GM18519 (cell line): ENCODE measurements around the gene TMEM62.
A peak's percentile ranks its signal among the peaks of the same experiment; 100 is the strongest.
"Not testable (repeated sequence)": the region's sequence is repeated elsewhere in the genome, so short reads cannot be mapped to it uniquely, and the experiment has no call there.

Source experiments
- ATAC-seq: cut with Tn5 transposase; IDR thresholded peaks from one replicate; pipeline ENCODE4 v1.9.1; 2021; ENCODE audit warnings: mild to moderate bottlenecking, moderate library complexity; ENCODE audit not compliant: unreplicated experiment, low FRiP score

The TMEM62 gene

DNA sequence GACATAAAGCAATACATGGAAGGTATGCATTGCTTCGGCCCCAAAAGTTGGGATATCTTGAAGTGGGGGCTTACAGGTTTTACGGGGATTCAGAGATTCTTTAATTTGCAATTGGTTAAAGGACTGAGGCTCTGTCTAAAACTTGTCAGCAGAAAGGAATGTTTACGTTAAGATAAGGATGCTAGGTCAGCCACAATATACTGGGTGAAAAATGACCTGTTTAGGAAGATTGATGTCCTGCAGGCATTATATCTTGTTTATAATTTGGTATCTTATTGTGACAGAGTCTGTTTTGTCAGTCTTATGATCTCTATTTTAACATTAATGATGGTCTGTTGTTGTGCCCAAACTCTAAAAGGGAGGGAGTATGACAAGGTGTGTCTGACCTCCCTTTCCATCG is 36.5 kb downstream of the TMEM62 start:
- ATAC-seq = no peak

DNA sequence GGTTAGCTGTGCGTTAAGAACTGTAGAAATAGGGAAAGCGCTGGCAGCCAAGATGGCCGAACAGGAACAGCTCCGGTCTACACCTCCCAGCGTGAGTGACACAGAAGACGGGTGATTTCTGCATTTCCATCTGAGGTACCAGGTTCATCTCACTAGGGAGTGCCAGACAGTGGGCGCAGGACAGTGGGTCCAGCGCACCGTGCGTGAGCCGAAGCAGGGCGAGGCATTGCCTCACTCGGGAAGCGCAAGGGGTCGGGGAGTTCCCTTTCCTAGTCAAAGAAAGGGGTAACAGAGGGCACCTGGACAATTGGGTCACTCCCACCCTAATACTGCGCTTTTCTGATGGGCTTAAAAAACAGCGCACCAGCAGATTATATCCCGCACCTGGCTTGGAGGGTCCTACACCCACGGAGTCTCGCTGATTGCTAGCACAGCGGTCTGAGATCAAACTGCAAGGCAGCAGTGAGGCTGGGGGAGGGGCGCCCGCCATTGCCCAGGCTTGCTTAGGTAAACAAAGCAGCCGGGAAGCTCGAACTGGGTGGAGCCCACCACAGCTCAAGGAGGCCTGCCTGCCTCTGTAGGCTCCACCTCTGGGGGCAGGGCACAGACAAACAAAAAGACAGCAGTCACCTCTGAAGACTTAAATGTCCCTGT is 42.4 kb downstream of the TMEM62 start:
- ATAC-seq = not testable (repeated sequence)

DNA sequence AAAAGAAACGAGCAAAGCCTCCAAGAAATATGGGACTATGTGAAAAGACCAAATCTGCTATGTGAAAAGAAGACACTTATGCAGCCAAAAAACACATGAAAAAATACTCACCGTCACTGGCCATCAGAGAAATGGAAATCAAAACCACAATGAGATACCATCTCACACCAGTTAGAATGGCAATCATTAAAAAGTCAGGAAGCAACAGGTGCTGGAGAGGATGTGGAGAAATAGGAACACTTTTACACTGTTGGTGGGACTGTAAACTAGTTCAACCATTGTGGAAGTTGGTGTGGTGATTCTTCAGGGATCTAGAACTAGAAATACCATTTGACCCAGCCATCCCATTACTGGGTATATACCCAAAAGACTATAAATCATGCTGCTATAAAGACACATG is 43.8 kb downstream of the TMEM62 start:
- ATAC-seq = not testable (repeated sequence)

DNA sequence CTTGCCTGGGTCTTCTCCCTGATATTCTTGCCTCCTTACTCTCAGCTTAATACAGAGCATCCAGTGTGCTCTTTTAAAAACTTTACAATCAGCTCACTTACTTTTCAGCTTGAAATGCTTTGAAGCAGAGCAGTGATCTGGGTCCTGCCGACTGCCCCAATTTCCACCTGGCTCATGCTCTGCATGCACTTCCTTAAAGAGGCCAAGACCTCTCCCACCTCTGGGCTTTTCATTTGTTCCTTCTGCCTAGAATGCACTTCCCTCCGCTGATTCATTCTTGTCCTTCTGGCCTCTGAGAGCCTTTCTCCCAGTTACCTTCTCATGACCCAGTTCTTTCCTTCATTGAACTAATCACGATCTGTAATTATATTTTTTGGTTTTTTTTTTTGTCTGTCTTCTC is 49.9 kb downstream of the TMEM62 start:
- no peak for ATAC-seq

DNA sequence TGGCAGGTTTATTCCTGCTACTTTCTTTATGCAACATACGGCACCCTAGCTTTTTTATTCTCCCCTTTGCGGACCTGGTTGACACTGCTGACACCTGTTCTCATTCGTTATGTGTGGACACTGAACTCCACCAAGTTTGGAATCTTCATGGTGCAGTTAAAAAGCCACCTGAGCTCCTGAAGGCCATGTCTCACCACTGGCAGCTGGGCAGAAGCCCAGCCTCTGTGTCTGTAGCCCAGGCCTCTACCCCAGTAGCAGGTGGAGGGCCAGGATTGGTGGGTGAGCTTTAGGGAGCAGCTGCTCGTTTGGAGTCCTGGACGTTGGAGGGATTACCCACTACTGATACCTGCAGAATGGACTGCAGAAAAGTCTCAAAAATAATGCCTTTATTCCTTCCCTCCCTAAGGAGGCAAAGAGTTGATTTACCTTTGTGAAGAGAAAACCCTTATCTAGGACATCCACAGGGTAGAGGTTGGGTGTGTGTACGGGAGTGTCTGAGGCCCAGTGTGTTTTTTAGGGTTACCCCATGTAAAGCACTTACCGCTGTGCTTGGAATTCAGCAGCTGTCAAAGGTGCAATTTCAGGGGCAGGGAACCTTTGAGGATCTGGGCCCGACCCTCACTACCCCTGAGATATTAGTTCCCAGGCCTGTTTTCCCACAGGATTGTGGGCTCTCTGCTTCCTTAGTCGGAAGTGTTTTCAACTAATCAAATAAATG is 51.2 kb downstream of the TMEM62 start:
- ATAC-seq = no peak

DNA sequence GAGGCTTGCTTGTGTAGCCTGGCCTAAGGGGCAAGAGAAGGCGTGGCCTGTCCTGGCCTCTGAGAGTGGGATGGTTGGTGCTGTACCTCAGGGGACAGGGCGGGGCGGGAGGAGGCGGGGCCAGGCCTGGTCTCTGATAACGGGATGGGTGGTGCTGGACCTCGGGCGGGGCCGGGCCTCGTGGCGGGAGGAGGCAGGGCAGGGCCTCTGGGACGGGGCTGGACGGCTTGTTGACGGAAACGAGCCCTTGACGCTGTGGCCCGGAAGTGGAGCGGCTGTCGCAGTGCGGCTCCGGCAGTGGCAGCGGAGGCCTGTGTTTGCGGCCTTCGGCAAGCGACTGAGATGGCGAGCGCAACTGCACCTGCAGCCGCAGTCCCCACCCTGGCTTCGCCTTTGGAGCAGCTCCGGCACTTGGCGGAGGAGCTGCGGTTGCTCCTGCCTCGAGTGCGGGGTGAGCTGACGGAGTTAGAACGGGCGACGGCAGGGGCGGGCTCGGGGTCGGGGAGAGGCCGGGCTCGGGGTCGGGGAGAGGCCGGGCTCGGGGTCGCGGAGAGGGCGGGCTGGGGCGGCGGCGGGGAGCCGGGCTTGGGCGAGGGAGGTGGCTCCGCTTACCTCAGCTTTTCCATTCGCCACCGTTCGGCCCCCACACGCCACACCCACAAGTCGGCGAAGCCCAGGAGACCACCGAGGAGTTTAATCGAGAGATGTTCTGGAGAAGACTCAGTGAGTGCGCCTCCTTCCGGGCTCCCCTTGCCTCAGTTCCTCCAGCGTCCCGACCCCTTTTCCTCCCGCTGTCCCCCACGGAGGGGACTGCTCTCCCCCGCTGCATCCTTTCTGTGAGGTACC is 52.0 kb downstream of the TMEM62 start, which contains the start of gene CCNDBP1:
Gene CCNDBP1 (plus strand): TSS at position 247 of the 846 bp plus-strand sequence. CDS start 96 bp downstream, at position 343.
- ATAC-seq = peak; percentile 73

DNA sequence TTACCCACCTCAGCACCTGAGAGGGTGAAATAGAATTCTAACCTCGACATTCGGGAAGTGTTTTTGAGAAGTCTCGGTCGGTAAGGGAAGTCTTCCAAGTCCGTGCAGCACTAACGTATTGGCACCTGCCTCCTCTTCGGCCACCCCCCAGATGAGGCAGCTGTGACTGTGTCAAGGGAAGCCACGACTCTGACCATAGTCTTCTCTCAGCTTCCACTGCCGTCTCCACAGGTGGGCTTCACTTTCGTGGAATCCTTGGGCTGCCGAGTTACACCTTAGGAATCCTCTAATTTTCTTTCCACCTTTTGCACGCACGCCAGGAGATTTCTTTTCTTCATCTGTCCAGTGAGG is 52.6 kb downstream of the TMEM62 start:
- ATAC-seq = no peak

DNA sequence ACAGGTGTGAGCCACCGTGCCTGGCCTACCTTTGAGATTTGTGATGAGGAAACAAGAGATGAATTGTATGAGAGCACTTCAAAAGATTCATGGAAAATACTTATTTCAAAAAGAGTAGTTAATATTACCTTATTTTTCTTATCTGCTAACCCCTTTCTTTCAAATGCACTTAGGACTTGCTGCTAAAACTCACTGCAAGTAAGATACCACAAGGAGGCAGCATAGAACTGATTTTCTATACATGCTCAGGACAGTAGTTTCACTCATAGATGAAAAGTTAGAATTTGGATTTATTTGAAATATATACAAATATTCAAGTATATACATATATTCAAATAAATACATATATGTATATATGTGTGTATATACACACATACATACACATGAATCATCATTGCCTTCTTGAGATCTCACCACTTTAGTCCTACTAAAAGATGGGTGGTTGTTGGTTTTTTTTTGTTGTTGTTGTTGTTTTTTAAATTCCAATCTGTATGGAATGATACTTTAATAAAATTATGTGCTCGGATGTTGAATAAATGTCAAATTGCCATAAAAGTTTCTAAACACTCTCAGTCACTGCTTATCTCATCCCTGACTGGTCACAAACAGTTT is 54.3 kb downstream of the TMEM62 start:
- no peak for ATAC-seq

DNA sequence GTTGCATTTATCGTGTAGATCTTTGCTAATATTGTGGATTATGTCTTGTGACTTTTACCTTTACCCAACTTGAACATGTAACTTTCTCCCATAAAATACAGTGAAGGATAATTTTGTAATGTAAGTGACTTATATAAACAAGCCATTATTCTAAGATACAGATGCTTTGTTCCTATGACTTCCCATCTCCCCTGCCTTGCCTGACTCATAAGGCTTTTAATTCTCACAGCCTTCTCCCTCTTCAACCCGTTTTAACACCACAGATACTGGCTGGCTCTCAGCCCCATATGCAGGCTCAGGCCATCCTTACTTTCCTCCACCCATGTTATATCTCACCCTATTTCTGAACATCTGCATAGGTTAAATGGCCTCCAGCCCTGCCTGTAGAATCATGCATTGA is 55.9 kb downstream of the TMEM62 start:
- ATAC-seq = no peak

DNA sequence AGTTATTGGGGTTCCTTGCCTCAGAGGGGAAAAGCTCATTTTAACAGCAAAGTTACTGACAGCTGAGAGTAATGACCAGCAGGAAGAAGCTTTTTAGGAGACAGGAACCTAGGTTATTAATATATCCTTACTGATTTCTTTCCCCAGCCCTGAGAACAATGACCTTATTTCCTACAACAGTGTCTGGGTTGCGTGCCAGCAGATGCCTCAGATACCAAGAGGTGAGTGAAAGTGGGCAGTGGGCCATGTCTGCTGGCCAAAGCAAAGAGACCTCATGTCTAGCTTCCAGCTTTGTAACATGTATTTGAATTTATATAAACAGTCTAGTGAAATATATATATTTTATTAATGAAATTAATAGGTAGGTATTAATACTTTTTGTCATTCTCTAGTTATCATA is 56.8 kb downstream of the TMEM62 start:
- ATAC-seq = no peak

DNA sequence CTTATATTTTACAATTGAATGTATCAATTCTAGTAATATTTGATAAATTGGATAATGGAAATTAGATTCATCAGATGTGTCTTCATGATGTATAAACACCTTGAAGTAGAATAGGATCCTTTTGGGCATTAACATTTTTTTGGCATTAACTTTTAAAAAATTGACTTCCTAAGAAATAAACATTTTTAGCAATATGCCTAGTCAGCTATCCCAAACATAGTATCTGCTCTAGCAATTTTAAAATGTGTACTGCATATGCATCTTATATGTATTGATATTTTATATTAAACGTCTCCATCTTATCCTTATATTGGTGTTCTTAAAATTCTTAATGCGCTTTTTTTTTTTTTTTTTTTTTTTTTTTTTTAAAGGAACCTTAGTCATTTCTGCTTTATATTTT is 60.3 kb downstream of the TMEM62 start:
- no peak for ATAC-seq

DNA sequence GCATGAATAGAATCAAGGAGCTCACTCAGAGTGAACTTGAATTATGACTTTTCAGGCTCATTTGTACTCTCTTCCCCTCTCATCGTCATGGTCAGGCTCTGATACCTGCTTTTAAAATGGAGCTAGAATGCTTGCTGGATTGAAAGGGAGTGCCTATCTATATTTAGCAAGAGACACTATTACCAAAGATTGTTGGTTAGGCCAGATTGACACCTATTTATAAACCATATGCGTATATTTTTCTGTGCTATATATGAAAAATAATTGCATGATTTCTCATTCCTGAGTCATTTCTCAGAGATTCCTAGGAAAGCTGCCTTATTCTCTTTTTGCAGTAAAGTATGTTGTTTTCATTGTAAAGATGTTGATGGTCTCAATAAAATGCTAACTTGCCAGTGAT is 61.4 kb downstream of the TMEM62 start:
- no peak for ATAC-seq

DNA sequence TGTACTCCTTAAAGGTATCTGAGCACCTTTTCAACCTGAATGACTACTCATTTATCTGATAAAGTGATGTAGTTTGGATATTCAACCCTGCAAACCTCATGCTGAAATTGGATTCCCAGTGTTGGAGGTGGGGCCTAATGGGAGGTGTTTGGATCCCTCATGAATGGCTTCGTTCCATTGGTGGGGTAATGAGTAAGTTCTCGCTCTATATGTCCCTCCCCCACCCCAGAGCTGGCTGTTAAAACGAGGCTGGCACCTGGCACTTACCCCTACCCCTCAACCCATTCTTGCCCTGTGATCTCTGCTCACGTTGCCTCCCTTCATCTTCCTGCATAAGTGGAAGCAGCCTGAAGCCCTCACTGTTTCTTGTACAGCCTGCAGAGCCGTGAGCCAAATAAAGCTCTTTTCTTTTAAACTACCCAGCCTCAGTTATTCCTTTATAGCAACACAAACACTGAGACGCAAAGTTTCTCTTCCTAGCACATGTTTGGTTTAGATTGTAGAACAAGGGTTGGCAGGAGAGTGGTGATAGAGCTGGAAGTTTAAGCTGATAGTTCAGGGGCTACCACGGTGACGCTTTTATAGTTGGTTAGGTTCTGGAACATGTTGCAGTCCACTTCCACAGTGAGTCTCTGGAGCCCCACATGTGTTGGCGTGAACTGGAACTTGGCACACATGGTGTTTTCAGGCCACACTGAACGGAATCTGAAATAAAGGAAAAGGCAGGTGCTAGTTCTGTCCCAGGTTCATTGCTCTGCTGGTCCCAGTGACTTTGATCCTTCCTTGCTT is 63.6 kb downstream of the TMEM62 start:
- ATAC-seq = no peak

DNA sequence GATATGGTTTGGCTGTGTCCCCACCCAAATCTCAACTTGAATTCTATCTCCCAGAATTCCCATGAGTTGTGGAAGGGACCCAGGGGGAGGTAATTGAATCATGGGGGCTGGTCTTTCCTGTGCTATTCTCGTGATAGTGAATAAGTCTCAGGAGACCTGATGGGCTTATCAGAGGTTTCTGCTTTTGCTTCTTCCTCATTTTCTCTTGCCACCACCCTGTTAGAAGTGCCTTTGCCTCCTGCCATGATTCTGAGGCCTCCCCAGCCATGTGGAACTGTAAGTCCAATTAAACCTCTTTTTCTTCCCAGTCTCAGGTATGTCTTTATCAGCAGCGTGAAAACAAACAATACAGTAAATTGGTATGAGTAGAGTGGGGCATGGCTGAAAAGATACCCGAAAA is 64.4 kb downstream of the TMEM62 start:
- not testable (repeated sequence) for ATAC-seq

DNA sequence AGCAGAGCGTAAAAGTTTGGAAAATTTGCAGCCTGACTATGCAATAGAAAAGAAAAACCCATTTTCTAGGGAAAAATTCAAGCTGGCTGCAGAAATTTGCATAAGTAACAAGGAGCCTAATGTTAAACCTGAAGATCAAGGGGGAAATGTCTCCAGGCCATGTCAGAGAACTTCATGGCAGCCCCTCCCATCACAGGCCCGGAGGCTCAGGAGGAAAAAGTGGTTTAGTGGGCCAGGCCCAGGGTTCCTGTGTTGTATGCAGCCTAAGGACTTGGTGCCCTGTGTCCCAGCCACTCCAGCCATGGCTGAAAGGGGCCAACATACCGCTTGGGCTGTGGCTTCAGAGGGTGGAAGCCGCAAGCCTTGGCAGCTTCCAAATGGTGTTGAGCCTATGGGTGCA is 65.2 kb downstream of the TMEM62 start:
- not testable (repeated sequence) for ATAC-seq

DNA sequence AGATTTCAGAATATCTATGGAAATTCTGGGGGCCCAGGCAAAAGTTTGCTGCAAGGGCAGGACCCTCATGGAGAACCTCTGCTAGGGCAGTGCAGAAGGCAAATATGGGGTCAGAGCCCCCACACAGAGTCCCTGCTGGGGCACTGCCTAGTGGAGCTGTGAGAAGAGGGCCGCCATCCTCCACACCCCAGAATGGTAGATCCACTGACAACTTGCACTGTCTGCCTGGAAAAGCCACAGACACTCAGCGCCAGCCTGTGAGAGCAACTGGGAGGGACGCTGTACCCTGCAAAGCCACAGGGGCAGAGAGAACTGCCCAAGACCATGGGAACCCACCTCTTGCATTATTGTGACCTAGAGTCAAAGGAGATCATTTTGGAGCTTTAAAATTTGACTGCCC is 65.6 kb downstream of the TMEM62 start:
- no peak for ATAC-seq

DNA sequence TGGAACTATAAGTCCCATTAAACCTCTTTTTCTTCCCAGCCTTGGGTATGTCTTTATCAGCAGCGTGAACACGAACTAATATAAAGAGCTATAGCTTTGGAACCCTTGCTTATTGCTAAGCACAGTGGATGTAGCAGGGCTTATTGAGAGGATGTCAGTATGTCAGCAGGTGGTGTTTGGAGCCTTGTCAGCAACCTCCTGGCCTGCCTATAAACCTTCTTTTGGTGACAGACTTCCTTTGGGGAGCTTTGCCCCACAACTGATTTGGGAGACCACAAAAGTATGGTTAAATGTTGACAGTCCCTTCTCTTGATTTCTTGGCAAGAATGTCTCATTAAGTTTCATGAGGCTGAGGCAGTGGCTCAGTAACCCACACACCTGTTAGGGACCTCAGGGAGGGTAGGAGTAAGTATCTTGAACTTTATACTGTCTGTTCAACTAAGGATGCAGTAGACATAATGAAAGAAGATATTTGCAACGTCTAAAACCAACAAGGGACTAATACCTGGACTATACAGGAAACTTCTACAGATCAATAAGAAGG is 66.6 kb downstream of the TMEM62 start:
- ATAC-seq = no peak

DNA sequence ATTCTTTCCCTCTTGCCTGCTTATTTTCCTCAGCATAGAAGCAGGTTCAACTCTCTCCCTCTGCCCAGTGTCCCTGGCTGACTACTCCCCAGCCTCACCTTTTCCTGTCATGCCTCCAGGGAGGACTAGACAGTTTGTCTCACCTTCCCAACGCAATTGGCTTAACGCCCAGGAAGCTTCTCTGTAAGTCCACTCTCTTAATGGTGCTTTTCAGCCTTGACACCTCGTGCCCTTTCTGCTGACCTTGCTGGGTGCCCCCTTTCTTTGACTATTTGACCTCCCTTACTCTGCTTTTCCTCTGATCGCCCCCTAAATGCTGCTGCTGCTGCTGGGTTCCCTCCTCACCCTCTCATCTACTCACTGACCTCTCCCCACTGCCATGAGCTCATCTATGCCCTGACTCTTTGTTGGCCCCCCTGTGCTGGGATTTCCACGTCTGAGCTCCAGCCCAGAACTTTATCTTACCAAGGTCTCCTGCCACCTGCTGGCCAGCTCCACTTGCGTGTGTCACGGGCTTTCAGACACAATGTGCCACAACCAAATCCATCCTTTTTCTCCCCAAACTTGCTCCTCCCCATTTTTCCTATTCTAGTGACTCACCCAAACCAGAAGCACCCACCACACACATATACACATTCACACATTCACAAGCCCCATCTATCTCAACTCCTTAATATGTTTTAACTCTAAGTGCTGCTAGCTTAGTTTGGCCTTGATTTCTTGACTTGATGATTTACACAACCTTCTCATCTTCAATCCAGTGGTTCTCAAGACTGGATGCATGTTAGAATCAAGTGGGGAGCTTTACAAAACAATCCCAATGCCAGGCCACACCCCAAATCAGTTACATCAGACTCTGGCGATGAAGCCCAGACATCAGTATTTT is 70.9 kb downstream of the TMEM62 start:
- ATAC-seq = no peak

DNA sequence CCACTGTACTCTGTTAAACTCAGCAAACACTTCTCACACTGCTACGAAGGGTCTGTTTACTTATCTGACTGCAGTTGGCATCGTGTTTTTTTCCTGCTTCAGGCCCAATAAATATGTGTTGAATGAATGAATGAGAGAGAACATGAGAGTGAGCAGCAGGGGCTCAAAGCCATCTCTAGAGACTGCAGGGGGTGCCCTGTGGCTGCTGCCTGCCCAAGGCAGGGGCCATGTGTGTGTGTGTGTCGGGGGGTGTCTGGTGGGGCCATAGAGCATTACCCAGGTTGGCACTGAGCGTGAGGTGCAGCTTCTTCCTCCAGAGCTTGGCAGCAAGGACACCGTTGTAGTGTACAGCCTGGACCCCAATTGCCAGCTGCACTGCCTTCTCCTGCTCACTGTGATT is 72.7 kb downstream of the TMEM62 start:
- no peak for ATAC-seq
